Effector memory CD4-positive, alpha-beta T cell (primary cell): ENCODE results near the gene LARGE2.

Source experiments
- DNase-seq, 3 donors: peaks; one replicate each; pipeline ENCODE4 v3.0.0-alpha.2; 2020
- H3K27ac ChIP-seq: 2 replicates; pipeline ENCODE4 v1.7.0; 2013; ENCODE audit warnings: mild to moderate bottlenecking, low read length, moderate library complexity; ENCODE audit not compliant: insufficient read depth, poor library complexity, severe bottlenecking
- H3K27me3 ChIP-seq: replicated peaks from 2 replicates; pipeline ENCODE4 v1.7.0; 2013; ENCODE audit warnings: mild to moderate bottlenecking, low read length; ENCODE audit not compliant: insufficient read depth, control insufficient read depth, poor library complexity, severe bottlenecking
- H3K36me3 ChIP-seq: 2 replicates; pipeline ENCODE4 v1.7.0; 2013; ENCODE audit warnings: mild to moderate bottlenecking, low read length, moderate library complexity; ENCODE audit not compliant: control insufficient read depth, insufficient read depth
- H3K4me1 ChIP-seq: 2 replicates; pipeline ENCODE4 v1.7.0; 2013; ENCODE audit warnings: low read length, mild to moderate bottlenecking; ENCODE audit not compliant: control insufficient read depth, insufficient read depth, poor library complexity, severe bottlenecking
- H3K4me3 ChIP-seq: 2 replicates; pipeline ENCODE4 v1.7.0; 2013; ENCODE audit warnings: low read length, low read depth, mild to moderate bottlenecking; ENCODE audit not compliant: insufficient read depth, poor library complexity, severe bottlenecking
- H3K9me3 ChIP-seq: 2 replicates; pipeline ENCODE4 v1.7.0; 2013; ENCODE audit warnings: mild to moderate bottlenecking, low read length, moderate library complexity; ENCODE audit not compliant: control insufficient read depth

The LARGE2 gene

DNA sequence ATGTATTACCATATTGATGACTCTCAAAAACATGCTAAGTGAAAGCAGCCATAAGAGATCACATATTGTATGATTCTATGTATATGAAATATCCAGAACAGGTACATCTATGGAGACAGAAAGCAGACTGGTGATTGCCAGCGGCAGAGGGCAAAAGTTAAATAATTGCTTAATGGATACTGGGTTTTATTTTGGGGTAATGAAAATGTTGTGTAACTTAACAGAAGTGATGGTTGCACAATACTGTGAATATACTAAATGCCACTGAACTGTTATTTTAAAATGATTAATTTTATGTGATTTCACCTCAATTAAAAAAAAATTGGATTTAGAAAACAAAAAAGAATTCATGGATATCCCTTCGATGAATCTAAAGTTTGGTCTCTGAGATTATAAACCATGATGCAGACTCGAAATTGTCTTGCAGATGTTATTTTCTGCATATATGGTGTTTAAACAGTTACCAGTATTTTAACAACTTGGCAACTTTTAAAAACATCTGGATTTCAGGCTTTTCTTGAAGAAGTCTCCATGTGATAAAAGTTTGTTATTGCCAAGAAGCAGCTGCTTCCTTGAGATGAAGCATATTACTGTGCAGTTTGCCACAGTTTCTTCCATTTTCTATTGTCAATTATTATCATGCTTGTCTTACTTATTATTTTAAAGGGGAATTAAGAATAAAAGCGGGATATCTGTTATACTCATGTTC is 38.1 kb downstream of the LARGE2 start:
- H3K9me3 ChIP-seq = no peaks in the 10 kb centered on the region
- DNase-seq = no peak
- H3K27ac ChIP-seq = no peak overlapping the region
- peaks cover 6% of the 10 kb centered on the region for H3K36me3 ChIP-seq
- no peaks in the 10 kb centered on the region for H3K27me3 ChIP-seq
- no peaks in the 10 kb centered on the region for H3K4me1 ChIP-seq
- H3K4me3 ChIP-seq = no peak overlapping the region

DNA sequence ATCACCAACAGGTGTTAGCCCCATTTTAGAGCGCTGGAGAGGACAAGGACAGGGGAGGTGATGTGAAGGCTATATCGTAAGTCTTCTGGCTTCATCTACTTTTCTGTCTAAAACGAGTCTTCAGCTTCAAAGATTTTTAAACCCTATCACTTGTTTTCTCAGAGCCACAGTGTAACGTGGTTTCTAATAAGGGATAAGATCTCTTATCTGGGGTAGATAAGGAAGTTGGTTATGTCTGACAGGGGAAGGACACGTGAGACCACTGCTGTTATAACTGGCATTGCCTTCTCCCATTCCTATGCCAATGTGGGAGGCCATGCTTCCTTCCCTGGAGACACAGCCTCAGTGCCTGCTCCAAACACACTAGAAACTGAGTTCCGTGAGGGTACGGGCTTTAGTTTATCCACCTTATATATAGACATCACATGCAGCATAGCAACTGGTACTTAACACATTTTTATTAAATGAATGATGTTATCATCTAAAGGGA is 39.3 kb downstream of the LARGE2 start:
- no peaks in the 10 kb centered on the region for H3K27me3 ChIP-seq
- H3K4me3 ChIP-seq = no peak overlapping the region
- peaks cover 4% of the 10 kb centered on the region for H3K36me3 ChIP-seq
- H3K27ac ChIP-seq = no peak overlapping the region
- H3K9me3 ChIP-seq = no peaks in the 10 kb centered on the region
- no peak for DNase-seq
- no peaks in the 10 kb centered on the region for H3K4me1 ChIP-seq

DNA sequence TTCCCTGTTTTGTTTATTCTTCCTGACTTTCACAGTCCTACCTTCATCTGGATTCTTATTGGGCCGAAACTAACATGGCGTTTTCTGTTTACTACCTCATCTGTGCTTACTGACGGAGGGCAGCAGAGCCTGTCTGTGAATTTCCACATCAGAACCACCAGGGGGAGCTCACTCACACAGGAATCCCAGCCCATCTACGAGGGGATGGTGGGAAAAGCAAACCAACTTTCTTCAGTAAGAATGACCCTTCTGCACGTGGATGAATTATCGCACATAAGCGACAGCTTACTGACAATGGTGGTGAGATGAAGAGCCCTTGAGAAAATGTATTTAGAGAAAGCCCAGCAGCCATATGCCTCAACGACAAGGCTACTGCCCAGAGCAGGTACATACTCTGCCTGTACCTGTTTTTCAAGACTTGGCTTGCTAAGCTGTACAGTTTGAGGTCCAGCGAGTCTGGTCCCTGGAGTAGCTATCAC is 42.5 kb downstream of the LARGE2 start:
- H3K27me3 ChIP-seq = no peaks in the 10 kb centered on the region
- H3K36me3 ChIP-seq = peaks cover 16% of the 10 kb centered on the region
- no peaks in the 10 kb centered on the region for H3K4me1 ChIP-seq
- H3K9me3 ChIP-seq = no peaks in the 10 kb centered on the region
- no peak overlapping the region for H3K27ac ChIP-seq
- DNase-seq = peak; percentile 14 to 40 (median 33)
- H3K4me3 ChIP-seq = no peak overlapping the region

DNA sequence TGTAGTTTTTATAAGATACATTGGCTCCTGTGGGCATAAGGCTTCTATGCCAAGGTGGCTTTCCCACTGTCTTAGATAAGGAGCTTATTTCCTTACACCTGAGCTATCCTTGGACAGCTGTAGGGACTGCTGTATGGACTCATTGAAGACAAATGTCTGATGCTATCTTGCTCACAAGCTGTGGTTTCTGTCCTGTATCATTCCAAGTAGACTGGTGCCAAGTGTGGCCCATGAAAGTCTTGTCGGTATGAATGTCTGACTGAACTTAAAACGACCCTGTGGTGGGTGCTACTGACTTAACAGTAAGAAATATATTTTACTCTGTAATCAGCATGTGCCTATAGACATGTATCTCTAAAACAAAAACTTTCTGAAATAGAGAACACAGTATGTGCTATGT is 45.0 kb downstream of the LARGE2 start:
- peaks cover 32% of the 10 kb centered on the region for H3K36me3 ChIP-seq
- no peaks in the 10 kb centered on the region for H3K27me3 ChIP-seq
- no peak overlapping the region for H3K27ac ChIP-seq
- DNase-seq = no peak
- H3K4me1 ChIP-seq = no peaks in the 10 kb centered on the region
- H3K9me3 ChIP-seq = no peaks in the 10 kb centered on the region
- no peak overlapping the region for H3K4me3 ChIP-seq

DNA sequence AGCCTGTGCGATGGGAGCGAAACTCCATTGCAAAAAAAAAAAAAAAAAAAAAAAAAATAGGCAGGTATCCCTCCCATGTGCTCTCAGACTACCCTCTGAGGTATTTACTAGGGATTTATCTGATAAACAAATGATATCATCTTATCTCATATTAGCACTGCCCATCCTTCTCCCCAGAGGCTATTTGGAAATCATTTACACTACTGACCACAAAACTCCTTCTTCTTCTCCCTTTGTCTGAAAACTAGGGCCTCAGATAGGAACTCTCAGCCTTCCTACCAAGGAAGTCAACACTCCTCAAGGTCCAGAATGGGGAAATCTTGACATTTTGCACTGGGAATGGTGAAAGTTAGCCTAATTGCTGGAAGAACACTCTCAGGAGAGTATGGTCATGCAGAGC is 46.4 kb downstream of the LARGE2 start:
- H3K4me3 ChIP-seq = no peak overlapping the region
- peaks cover 36% of the 10 kb centered on the region for H3K36me3 ChIP-seq
- no peaks in the 10 kb centered on the region for H3K27me3 ChIP-seq
- no peak overlapping the region for H3K27ac ChIP-seq
- H3K4me1 ChIP-seq = no peaks in the 10 kb centered on the region
- no peaks in the 10 kb centered on the region for H3K9me3 ChIP-seq
- no peak for DNase-seq

DNA sequence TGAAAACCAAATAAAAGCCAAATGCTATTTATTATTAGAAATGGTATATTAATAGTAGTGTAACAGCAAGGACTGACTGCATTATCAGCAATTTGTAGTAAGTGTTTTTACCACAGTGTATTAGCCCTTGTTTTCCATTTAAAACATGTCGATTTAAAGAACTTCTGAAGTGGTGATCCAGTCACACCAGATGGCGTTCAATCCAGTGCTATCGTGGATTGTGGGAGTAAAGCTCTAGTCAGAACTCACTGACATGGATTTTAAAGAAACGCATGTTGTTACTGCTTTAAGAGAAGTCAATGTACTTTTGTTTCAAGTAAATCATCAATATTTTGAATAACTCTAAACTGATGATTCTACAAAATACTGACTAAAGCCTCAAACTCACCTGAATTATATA is 51.1 kb downstream of the LARGE2 start:
- Histone ChIP-seq H3K9me3 (no peaks in the 10 kb centered on the region), H3K27me3 (no peaks in the 10 kb centered on the region), H3K36me3 (peaks cover 48% of the 10 kb centered on the region), H3K27ac (no peak overlapping the region), H3K4me3 (no peak overlapping the region), H3K4me1 (no peaks in the 10 kb centered on the region)
- DNase-seq = no peak

DNA sequence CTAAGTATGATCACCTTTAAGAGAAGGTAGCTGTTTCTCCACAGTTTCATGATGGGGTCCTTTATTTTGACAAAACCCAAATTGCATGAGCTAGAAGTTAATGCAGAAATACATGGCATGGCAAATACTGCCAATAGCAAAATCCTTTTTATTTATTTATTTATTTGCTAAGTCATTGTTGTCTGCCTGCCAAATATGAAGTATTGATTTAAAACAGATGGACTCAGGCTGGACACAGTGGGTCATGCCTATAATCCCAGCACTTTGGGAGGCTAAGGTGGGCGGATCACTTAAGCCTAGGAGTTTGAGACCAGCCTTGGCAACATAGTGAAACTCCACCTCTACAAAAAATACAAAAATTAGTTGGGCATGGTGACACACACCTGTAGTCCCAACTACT is 52.4 kb downstream of the LARGE2 start:
- Histone ChIP-seq H3K4me3 (no peak overlapping the region), H3K36me3 (peaks cover 46% of the 10 kb centered on the region), H3K27ac (no peak overlapping the region), H3K9me3 (no peaks in the 10 kb centered on the region), H3K4me1 (no peaks in the 10 kb centered on the region), H3K27me3 (no peaks in the 10 kb centered on the region)
- no peak for DNase-seq
